Common myeloid progenitor, CD34-positive (primary cell): ENCODE measurements around the gene DEFB123.

Experiments used
- CTCF ChIA-PET: fragments of 350-600 bp; sonication (Branson Sonifier 250); formaldehyde crosslinking; loops from one replicate; lab custom pipeline; 2021; ENCODE audit warnings: antibody characterized with exemption; lab: Charles Lee
- POLR2A ChIA-PET: fragments of 350-600 bp; sonication (Branson Sonifier 250); formaldehyde crosslinking; loops from one replicate; lab custom pipeline; 2021; ENCODE audit warnings: antibody characterized with exemption; lab: Charles Lee
- DNase-seq, 3 donors: peaks; one replicate each; pipeline versions ENCODE4 v3.0.0 to v3.0.0-alpha.2; 2013
- H3K27ac ChIP-seq, 2 experiments: 1 replicate in 1 of 2; 2 replicates in 1 of 2; pipeline ENCODE4 v1.7.0; 2013; ENCODE audit warnings: inconsistent platforms in 2 of 2, low read length in 2 of 2, mild to moderate bottlenecking in 2 of 2, low read depth in 1 of 2, moderate library complexity in 1 of 2; ENCODE audit not compliant: severe bottlenecking in 2 of 2, insufficient read depth in 1 of 2, poor library complexity in 1 of 2
- H3K27me3 ChIP-seq, 5 experiments: replicated peaks in 2 of 5; 1 replicate in 3 of 5; 2 replicates in 2 of 5; pipeline versions ENCODE4 v1.6.1 to v1.7.0; 2013; ENCODE audit warnings: low read length in 4 of 5, mild to moderate bottlenecking in 2 of 5, moderate library complexity in 2 of 5, inconsistent platforms in 1 of 5; ENCODE audit not compliant: insufficient read depth in 5 of 5, control insufficient read depth in 4 of 5
- H3K36me3 ChIP-seq, 4 experiments: 1 replicate in 2 of 4; 2 replicates in 2 of 4; pipeline versions ENCODE4 v1.6.1 to v1.7.0; 2013; ENCODE audit warnings: low read length in 3 of 4, control low read depth in 1 of 4, mild to moderate bottlenecking in 1 of 4; ENCODE audit not compliant: control insufficient read depth in 4 of 4, insufficient read depth in 4 of 4
- H3K4me1 ChIP-seq, 4 experiments: 1 replicate in 3 of 4; 2 replicates in 1 of 4; pipeline versions ENCODE4 v1.6.1 to v1.7.1; 2013; ENCODE audit warnings: low read length in 3 of 4, mild to moderate bottlenecking in 3 of 4, control low read depth in 1 of 4, inconsistent platforms in 1 of 4, moderate library complexity in 1 of 4; ENCODE audit not compliant: control insufficient read depth in 4 of 4, insufficient read depth in 4 of 4; ENCODE audit errors: control extremely low read depth in 1 of 4
- H3K4me3 ChIP-seq, 7 experiments: 1 replicate in 4 of 7; 2 replicates in 3 of 7; pipeline versions ENCODE4 v1.5.1 to v1.7.0; 2013; ENCODE audit warnings: mild to moderate bottlenecking in 7 of 7, low read length in 6 of 7, moderate library complexity in 6 of 7, inconsistent platforms in 2 of 7, low read depth in 2 of 7, control low read depth in 1 of 7; ENCODE audit not compliant: insufficient read depth in 4 of 7, control insufficient read depth in 1 of 7; ENCODE audit errors: extremely low read depth in 1 of 7
- H3K9me3 ChIP-seq, 5 experiments: 1 replicate in 4 of 5; 2 replicates in 1 of 5; pipeline versions ENCODE4 v1.6.1 to v1.7.1; 2013; ENCODE audit warnings: low read length in 4 of 5, mild to moderate bottlenecking in 2 of 5, inconsistent platforms in 1 of 5, low read depth in 1 of 5, moderate library complexity in 1 of 5; ENCODE audit not compliant: control insufficient read depth in 4 of 5, insufficient read depth in 2 of 5; ENCODE audit errors: control extremely low read depth in 1 of 5
- WGBS: methylation state at CpG from one replicate; pipeline ENCODE4 v1.1.5; 2013; ENCODE audit not compliant: insufficient coverage; 5-methylcytosine and 5-hydroxymethylcytosine counted together

DEFB123 gene

GRCh38 chr20:31474097-31474436 lies 33.6 kb downstream of the DEFB123 start:
- ChIA-PET POLR2A (no interaction called here), CTCF (interaction anchor here (1.1 to 3.1 kb wide), 3 partner anchors 14 to 28 kb away, joined by 5 to 21 read pairs (median 8); no protein-coding TSS in a partner anchor)
- peaks cover 0 to 39% (median 19%) of the 10 kb centered on the region in 5 experiments for H3K27me3 ChIP-seq
- DNase-seq, result no peak
- no peaks in the 10 kb centered on the region for H3K36me3 ChIP-seq
- no peak overlapping the region for H3K4me3 ChIP-seq
- 58% methylated on average over 2 of the region's 2 CpGs for WGBS
- H3K27ac ChIP-seq, result no peak overlapping the region
- peaks cover 0 to 15% (median 7%) of the 10 kb centered on the region in 4 experiments for H3K4me1 ChIP-seq
- no peaks in the 10 kb centered on the region for H3K9me3 ChIP-seq

- Histone ChIP-seq H3K36me3 (no peaks in the 10 kb centered on the region), H3K4me1 (peaks cover 0 to 15% (median 7%) of the 10 kb centered on the region in 4 experiments), H3K27me3 (peaks cover 0 to 39% (median 19%) of the 10 kb centered on the region in 5 experiments), H3K27ac (no peak within 1 kb of the TSS), H3K4me3 (peak within 1 kb of the TSS in 5 of 7 experiments; percentile 43 to 79 (median 54)), H3K9me3 (no peaks in the 10 kb centered on the region)
- ChIA-PET CTCF (interaction anchor here (1.1 to 3.1 kb wide), 4 partner anchors 11 to 27 kb away, joined by 3 to 21 read pairs (median 6); no protein-coding TSS in a partner anchor), POLR2A (no interaction called here)
- WGBS, result 6% methylated on average over 25 of the region's 33 CpGs
- DNase-seq, result peak in 2 of 3 donors; percentile 28 to 40
Measured at GRCh38 chr20:31474758-31475427, 34.5 kb downstream of the DEFB123 start, which contains the start of the genes DEFB124 and REM1. Gene DEFB124 (minus strand): TSS chr20:31475127. CDS start chr20:31473013, 2,114 bp downstream. Gene REM1 (plus strand): TSS chr20:31475288. CDS start chr20:31476446, 1,158 bp downstream.

- Histone ChIP-seq H3K27ac (no peak overlapping the region), H3K4me1 (peaks cover 0 to 15% (median 7%) of the 10 kb centered on the region in 4 experiments), H3K36me3 (no peaks in the 10 kb centered on the region), H3K9me3 (no peaks in the 10 kb centered on the region), H3K27me3 (peaks cover 0 to 39% (median 19%) of the 10 kb centered on the region in 5 experiments), H3K4me3 (peak overlapping the region in 5 of 7 experiments; percentile 43 to 79 (median 54))
- DNase-seq, result peak in 2 of 3 donors; percentile 12 to 13
- 6% methylated on average over 19 of the region's 29 CpGs for WGBS
- POLR2A ChIA-PET, result no interaction called here
- CTCF ChIA-PET, result interaction anchor here (1.4 to 3.1 kb wide), 3 partner anchors 12 to 26 kb away, joined by 3 to 21 read pairs (median 8); no protein-coding TSS in a partner anchor
Measured at GRCh38 chr20:31475472-31476293, 35.3 kb downstream of the DEFB123 start.

GRCh38 chr20:31476294-31476585 lies 35.8 kb downstream of the DEFB123 start:
- no peak for DNase-seq
- no peak overlapping the region for H3K27ac ChIP-seq
- H3K4me1 ChIP-seq, result peaks cover 0 to 15% (median 7%) of the 10 kb centered on the region in 4 experiments
- H3K27me3 ChIP-seq, result peaks cover 0 to 39% (median 19%) of the 10 kb centered on the region in 5 experiments
- no peaks in the 10 kb centered on the region for H3K9me3 ChIP-seq
- ChIA-PET CTCF (interaction anchor here (3.1 kb wide), 1 partner anchor 26 kb away, joined by 21 read pairs; no protein-coding TSS in a partner anchor), POLR2A (no interaction called here)
- 88% methylated on average over 3 of the region's 6 CpGs for WGBS
- H3K4me3 ChIP-seq, result no peak overlapping the region
- no peaks in the 10 kb centered on the region for H3K36me3 ChIP-seq

GRCh38 chr20:31476643-31477215 lies 36.3 kb downstream of the DEFB123 start:
- ChIA-PET CTCF (interaction anchor here (0.6 to 3.2 kb wide), 4 partner anchors 17 to 25 kb away, joined by 3 to 21 read pairs (median 7); no protein-coding TSS in a partner anchor), POLR2A (no interaction called here)
- H3K4me3 ChIP-seq, result no peak overlapping the region
- DNase-seq, result no peak
- H3K27me3 ChIP-seq, result peaks cover 0 to 39% (median 19%) of the 10 kb centered on the region in 5 experiments
- H3K36me3 ChIP-seq, result no peaks in the 10 kb centered on the region
- WGBS, result 90% methylated on average over 5 of the region's 6 CpGs
- H3K27ac ChIP-seq, result no peak overlapping the region
- peaks cover 0 to 15% (median 7%) of the 10 kb centered on the region in 4 experiments for H3K4me1 ChIP-seq
- H3K9me3 ChIP-seq, result no peaks in the 10 kb centered on the region

- H3K27me3 ChIP-seq, result peaks cover 0 to 18% (median 0%) of the 10 kb centered on the region in 5 experiments
- POLR2A ChIA-PET, result no interaction called here
Measured at GRCh38 chr20:31484001-31484400, 43.6 kb downstream of the DEFB123 start.

More at GRCh38 chr20:31484001-31484400, 43.6 kb downstream of the DEFB123 start:
- CTCF ChIA-PET, result interaction anchor here (13.7 kb wide), 1 partner anchor 18 kb away, joined by 99 read pairs; no protein-coding TSS in a partner anchor
- H3K4me3 ChIP-seq, result no peak overlapping the region
- H3K27ac ChIP-seq, result no peak overlapping the region
- 71% methylated on average over 36 of the region's 36 CpGs for WGBS
- peaks cover 0 to 4% (median 0%) of the 10 kb centered on the region in 5 experiments for H3K9me3 ChIP-seq
- no peaks in the 10 kb centered on the region for H3K36me3 ChIP-seq
- peak in 2 of 3 donors; percentile 32 to 51 for DNase-seq
- peaks cover 0 to 31% (median 9%) of the 10 kb centered on the region in 4 experiments for H3K4me1 ChIP-seq
